Left ventricle myocardium inferior (tissue), 1 donor: ENCODE data around the gene KRTAP10-7. TPM values are rescaled to one million over a fixed set of nuclear protein-coding genes. Genes with fewer than 3 reads are reported as not detected.
"Not testable (repeated sequence)": the region's sequence is repeated elsewhere in the genome, so short reads cannot be mapped to it uniquely, and the experiment has no call there.

Source experiments
- DNase-seq: peaks from one replicate; pipeline ENCODE4 v3.0.0-alpha.2; 2020
- H3K27ac ChIP-seq: fragments of 200-600 bp; replicated peaks from 2 replicates; pipeline ENCODE4 v1.8.0; 2021
- H3K27me3 ChIP-seq: fragments of 200-600 bp; 2 replicates; pipeline ENCODE4 v1.8.0; 2021; ENCODE audit warnings: low read depth
- H3K36me3 ChIP-seq: fragments of 200-600 bp; 2 replicates; pipeline ENCODE4 v1.8.0; 2021
- H3K4me1 ChIP-seq: fragments of 200-600 bp; 2 replicates; pipeline ENCODE4 v1.8.0; 2021
- H3K4me3 ChIP-seq: fragments of 200-600 bp; 2 replicates; pipeline ENCODE4 v1.8.0; 2021; ENCODE audit warnings: mild to moderate bottlenecking, moderate library complexity
- H3K9me3 ChIP-seq: fragments of 200-600 bp; replicated peaks from 2 replicates; pipeline ENCODE4 v1.8.0; 2021
- CTCF ChIP-seq: fragments of 200-600 bp; IDR thresholded peaks from 2 replicates; pipeline ENCODE4 v1.8.0; 2021; ENCODE audit warnings: antibody characterized with exemption, mild to moderate bottlenecking, borderline replicate concordance
- intact Hi-C: fragments of 100-400 bp; cut with micrococcal nuclease; formaldehyde crosslinking; loops from one replicate; pipeline ENCODE4 v1.11.0; 2022
- total RNA-seq: library from RNA; stranded (reverse); fragmentation: NEBNext Ultra II Directional; extraction: Animal tissue kit (Norgen Biotek cat#: 25700); gene quantifications from one replicate; pipeline ENCODE4 v1.2.1, GENCODE V29; 2021
- donor health status: DM: no; HTN: yes; CAD: no; lungs with severe emphysema.

The KRTAP10-7 gene
- total RNA-seq, 1 donor from 2014 or later = not detected

- Histone ChIP-seq H3K4me1 (peaks cover 5% of the 10 kb centered on the region), H3K27ac (no peak overlapping the region), H3K9me3 (peaks cover 24% of the 10 kb centered on the region), H3K27me3 (peaks cover 48% of the 10 kb centered on the region), H3K4me3 (no peak overlapping the region), H3K36me3 (no peaks in the 10 kb centered on the region)
- DNase-seq = no peak
- no peak for TF ChIP-seq CTCF
- intact Hi-C loops = no loop called here
Observed at GRCh38 chr21:44585892-44586291, 14.5 kb upstream of the KRTAP10-7 start.

DNA sequence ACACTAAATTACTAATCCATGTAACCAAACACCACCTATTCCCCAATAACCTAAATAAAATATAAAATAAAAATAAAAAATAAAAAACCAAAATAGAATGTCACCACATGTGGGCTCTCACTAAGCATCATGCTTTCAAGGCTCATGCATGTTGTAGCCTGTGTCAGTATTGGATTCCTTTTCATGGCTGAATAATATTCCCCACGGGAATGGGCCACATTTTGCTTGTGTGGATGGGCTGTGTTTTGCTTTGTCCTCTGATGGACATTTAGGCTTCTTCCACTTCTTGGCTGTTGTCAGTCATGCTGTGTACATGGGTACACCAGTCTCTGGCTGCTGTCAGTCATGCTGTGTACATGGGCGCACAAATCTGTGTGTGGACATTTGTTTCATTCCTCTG lies 11.3 kb upstream of the KRTAP10-7 start:
- intact Hi-C loops = no loop called here
- no peak for DNase-seq
- H3K27ac ChIP-seq = no peak overlapping the region
- no peak for TF ChIP-seq CTCF
- H3K4me1 ChIP-seq = peaks cover 11% of the 10 kb centered on the region
- H3K36me3 ChIP-seq = no peaks in the 10 kb centered on the region
- peaks cover 43% of the 10 kb centered on the region for H3K27me3 ChIP-seq
- no peak overlapping the region for H3K4me3 ChIP-seq
- H3K9me3 ChIP-seq = peaks cover 7% of the 10 kb centered on the region

GRCh38 chr21:44589586-44590305 lies 10.7 kb upstream of the KRTAP10-7 start:
- no peaks in the 10 kb centered on the region for H3K36me3 ChIP-seq
- peaks cover 37% of the 10 kb centered on the region for H3K27me3 ChIP-seq
- intact Hi-C loops = no loop called here
- H3K27ac ChIP-seq = no peak overlapping the region
- DNase-seq = no peak
- no peak for TF ChIP-seq CTCF
- peaks cover 8% of the 10 kb centered on the region for H3K4me1 ChIP-seq
- peaks cover 7% of the 10 kb centered on the region for H3K9me3 ChIP-seq
- H3K4me3 ChIP-seq = no peak overlapping the region

DNA sequence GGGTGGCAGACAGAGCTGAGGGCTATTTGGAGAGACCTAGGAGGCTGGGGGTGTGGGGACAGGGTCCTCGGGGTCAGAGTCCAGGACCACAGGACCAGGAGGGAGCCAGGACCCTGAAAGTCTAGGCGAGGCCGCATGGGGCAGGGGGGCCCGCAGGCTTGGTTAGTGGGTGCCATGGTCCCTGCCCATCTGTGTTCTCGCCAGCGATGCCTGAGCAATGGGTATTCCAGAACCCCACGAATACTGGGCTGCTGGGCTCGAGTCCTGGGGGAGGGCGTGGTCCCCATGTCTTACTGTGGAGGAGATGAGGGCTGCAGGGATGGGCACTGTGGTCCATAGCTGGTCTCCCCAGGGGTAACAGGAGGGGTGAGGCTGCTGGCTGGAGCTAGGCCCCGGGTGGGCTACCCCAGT lies 10.1 kb upstream of the KRTAP10-7 start:
- peaks cover 37% of the 10 kb centered on the region for H3K27me3 ChIP-seq
- peaks cover 7% of the 10 kb centered on the region for H3K9me3 ChIP-seq
- no peak for DNase-seq
- no peak overlapping the region for H3K27ac ChIP-seq
- intact Hi-C loops = no loop called here
- H3K4me3 ChIP-seq = no peak overlapping the region
- no peak for TF ChIP-seq CTCF
- H3K4me1 ChIP-seq = peaks cover 8% of the 10 kb centered on the region
- no peaks in the 10 kb centered on the region for H3K36me3 ChIP-seq

GRCh38 chr21:44590897-44591800 lies 9.2 kb upstream of the KRTAP10-7 start:
- H3K36me3 ChIP-seq, intact Hi-C loops, H3K4me1 ChIP-seq, DNase-seq, H3K9me3 ChIP-seq, H3K27ac ChIP-seq, H3K4me3 ChIP-seq: not testable (repeated sequence)
- H3K27me3 ChIP-seq = peaks cover 32% of the 10 kb centered on the region

- H3K36me3 ChIP-seq, H3K27ac ChIP-seq, DNase-seq, H3K4me1 ChIP-seq, H3K9me3 ChIP-seq, H3K4me3 ChIP-seq, intact Hi-C loops: not testable (repeated sequence)
- peaks cover 28% of the 10 kb centered on the region for H3K27me3 ChIP-seq
Observed at GRCh38 chr21:44591801-44592130, 8.6 kb upstream of the KRTAP10-7 start.
